HepG2 (cell line): ENCODE data around the gene BSG.

Source experiments
- FOXM1 ChIP-seq: sonication (generic); formaldehyde crosslinking; IDR thresholded peaks from 2 replicates; pipeline ENCODE4 v1.5.0; 2020; ENCODE audit warnings: missing genetic modification reagents
- HOXA7 ChIP-seq: sonication (generic); formaldehyde crosslinking; IDR thresholded peaks from 2 replicates; pipeline ENCODE4 v1.8.1; 2022; ENCODE audit warnings: mild to moderate bottlenecking, missing genetic modification reagents, moderate library complexity
- MIER2 ChIP-seq: IDR thresholded peaks from 2 replicates; pipeline ENCODE4 v1.6.1; 2016; ENCODE audit warnings: missing biosample characterization, missing genetic modification reagents
- ZNF180 ChIP-seq: sonication (generic); formaldehyde crosslinking; IDR thresholded peaks from 2 replicates; pipeline ENCODE4 v1.4.0; 2020; ENCODE audit warnings: low read depth, missing genetic modification reagents, borderline replicate concordance
- ZNF512 ChIP-seq: sonication (generic); formaldehyde crosslinking; IDR thresholded peaks from 2 replicates; pipeline ENCODE4 v1.4.0; 2020; ENCODE audit warnings: mild to moderate bottlenecking, missing genetic modification reagents
- ZNF557 ChIP-seq: sonication (generic); formaldehyde crosslinking; IDR thresholded peaks from 2 replicates; pipeline ENCODE4 v1.4.0; 2020; ENCODE audit warnings: missing genetic modification reagents
- ZSCAN25 ChIP-seq: sonication (generic); formaldehyde crosslinking; IDR thresholded peaks from 2 replicates; pipeline ENCODE4 v1.8.0; 2022; ENCODE audit warnings: mild to moderate bottlenecking, missing genetic modification reagents
- TF ChIP-seq, protein P1 (sequence below): IDR thresholded peaks from 2 replicates; pipeline ENCODE4 v1.6.1; 2012; ENCODE audit warnings: inconsistent platforms

DNA sequence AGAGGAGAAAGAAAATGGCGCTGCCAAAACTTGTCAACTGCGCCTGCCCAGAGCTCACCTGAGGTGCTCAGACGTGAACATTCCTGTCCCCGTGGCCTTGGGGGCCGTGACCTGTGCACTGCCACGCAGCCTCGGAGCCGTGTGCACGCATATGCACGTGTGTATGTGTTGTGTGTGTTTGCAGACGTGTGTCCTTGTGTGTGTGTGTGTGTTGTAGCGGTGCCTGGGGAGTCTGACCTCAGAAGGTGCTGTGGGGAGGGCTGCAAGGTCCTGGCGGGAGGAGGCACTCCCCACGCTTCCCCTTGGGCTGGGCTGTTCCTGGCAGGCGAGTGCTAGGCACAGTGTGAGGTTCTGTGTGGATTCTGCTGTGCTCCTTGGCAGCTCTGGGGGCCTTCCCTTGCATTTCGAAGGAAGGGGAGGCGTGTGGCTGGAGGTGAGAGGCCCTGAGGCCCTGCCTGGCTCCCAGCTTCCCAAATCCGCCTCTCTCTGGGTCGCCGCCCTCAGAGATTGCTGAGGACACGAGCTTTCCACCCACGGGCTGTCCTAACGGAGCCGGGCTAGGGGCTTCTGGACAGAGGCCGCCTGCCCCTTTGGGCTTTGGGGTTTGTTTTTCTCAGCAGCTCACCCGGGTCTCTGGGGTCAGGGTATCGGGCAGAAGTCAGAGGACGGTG lies 4.5 kb downstream of the BSG start:
- TF ChIP-seq, protein P1, sequence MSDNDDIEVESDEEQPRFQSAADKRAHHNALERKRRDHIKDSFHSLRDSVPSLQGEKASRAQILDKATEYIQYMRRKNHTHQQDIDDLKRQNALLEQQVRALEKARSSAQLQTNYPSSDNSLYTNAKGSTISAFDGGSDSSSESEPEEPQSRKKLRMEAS = no peak
- TF ChIP-seq ZNF180 (no peak), ZSCAN25 (CRISPR knock-in tag) (no peak), HOXA7 (CRISPR knock-in tag) (no peak), ZNF512 (CRISPR knock-in tag) (no peak), ZNF557 (CRISPR knock-in tag) (no peak), FOXM1 (no peak), MIER2 (no peak)
